Testis (tissue), 2 donors: ENCODE measurements around the gene FBXL13.

Experiments used
- CTCF ChIP-seq, 3 experiments: fragments of 450-650 bp in 2 of 3; fragments of 200-600 bp in 1 of 3; sonication (generic) in 1 of 3; IDR thresholded peaks; one replicate each; pipeline ENCODE4 v1.5.1; 2016 to 2019; ENCODE audit warnings: antibody characterized with exemption in 3 of 3, mild to moderate bottlenecking in 2 of 3, moderate library complexity in 1 of 3
- POLR2A ChIP-seq: fragments of 450-650 bp; IDR thresholded peaks from one replicate; pipeline ENCODE4 v1.6.1; 2017; ENCODE audit warnings: antibody characterized with exemption, mild to moderate bottlenecking, moderate library complexity

- TF ChIP-seq POLR2A: no peak
- no peak for TF ChIP-seq CTCF (IDR thresholded peaks at IDR 0.05)
Observed at GRCh38 chr7:102982235-102982634, 92.4 kb downstream of the FBXL13 start.
